Effector CD4-positive, alpha-beta T cell (primary cell): ENCODE measurements around the gene FRMD1.

Source experiments
- DNase-seq: peaks from one replicate; pipeline ENCODE4 v3.0.0-alpha.2; 2020

FRMD1 gene

GRCh38 chr6:168053957-168054471 lies 25.0 kb downstream of the FRMD1 start:
- DNase-seq, result no peak

- DNase-seq, result no peak
Measured at GRCh38 chr6:168053086-168053956, 25.7 kb downstream of the FRMD1 start.

- DNase-seq, result no peak
Measured at GRCh38 chr6:168052291-168052891, 26.6 kb downstream of the FRMD1 start.

- DNase-seq, result no peak
Measured at GRCh38 chr6:168051648-168052047, 27.4 kb downstream of the FRMD1 start.

GRCh38 chr6:168050881-168051586 lies 28.0 kb downstream of the FRMD1 start:
- DNase-seq, result no peak

- DNase-seq, result no peak
Measured at GRCh38 chr6:168050225-168050880, 28.7 kb downstream of the FRMD1 start.

- no peak for DNase-seq
Measured at GRCh38 chr6:168049706-168050224, 29.2 kb downstream of the FRMD1 start.

- no peak for DNase-seq
Measured at GRCh38 chr6:168049277-168049676, 29.7 kb downstream of the FRMD1 start.

- no peak for DNase-seq
Measured at GRCh38 chr6:168048724-168049025, 30.3 kb downstream of the FRMD1 start.

- no peak for DNase-seq
Measured at GRCh38 chr6:168047841-168048723, 30.9 kb downstream of the FRMD1 start.

- DNase-seq, result no peak
Measured at GRCh38 chr6:168046696-168047095, 32.3 kb downstream of the FRMD1 start.

GRCh38 chr6:168045706-168046620 lies 33.0 kb downstream of the FRMD1 start:
- DNase-seq, result no peak

GRCh38 chr6:168045141-168045691 lies 33.8 kb downstream of the FRMD1 start:
- DNase-seq, result no peak

- DNase-seq, result no peak
Measured at GRCh38 chr6:168044521-168045130, 34.4 kb downstream of the FRMD1 start.

GRCh38 chr6:168043848-168044415 lies 35.1 kb downstream of the FRMD1 start:
- DNase-seq, result no peak

- DNase-seq, result no peak
Measured at GRCh38 chr6:168043193-168043847, 35.7 kb downstream of the FRMD1 start.

GRCh38 chr6:168042426-168043192 lies 36.4 kb downstream of the FRMD1 start:
- no peak for DNase-seq

- DNase-seq, result no peak
Measured at GRCh38 chr6:168041928-168042327, 37.1 kb downstream of the FRMD1 start.
